ENCODE results near the gene ZNF311. TPM values are rescaled to one million over a fixed set of nuclear protein-coding genes. Genes with fewer than 3 reads are reported as not detected.
"Not testable (repeated sequence)": the region's sequence is repeated elsewhere in the genome, so short reads cannot be mapped to it uniquely, and the experiment has no call there.

The ZNF311 gene
- total RNA-seq, 1 donor: 1.3 TPM

- DNase-seq (ENCODE audit: low read depth): peak; percentile 32
- peak overlapping the region; percentile 55 for H3K4me3 ChIP-seq (ENCODE audit: low read depth, low read length)
- no peak for TF ChIP-seq CTCF (IDR thresholded peaks at IDR 0.05; ENCODE audit: insufficient read depth, low read length)
Observed at GRCh38 chr6:28953585-28954258, 51.4 kb downstream of the ZNF311 start.

- TF ChIP-seq CTCF (IDR thresholded peaks at IDR 0.05; ENCODE audit: insufficient read depth, low read length): no peak
- DNase-seq (ENCODE audit: low read depth): peak; percentile 73
- H3K4me3 ChIP-seq (ENCODE audit: low read depth, low read length): peak overlapping the region; percentile 55
Observed at GRCh38 chr6:28953039-28953584, 52.0 kb downstream of the ZNF311 start.

- DNase-seq (ENCODE audit: low read depth); H3K4me3 ChIP-seq (ENCODE audit: low read depth, low read length): not testable (repeated sequence)
Observed at GRCh38 chr6:28949656-28950195, 55.4 kb downstream of the ZNF311 start.

- no peak overlapping the region for H3K4me3 ChIP-seq (ENCODE audit: low read depth, low read length)
- TF ChIP-seq CTCF (IDR thresholded peaks at IDR 0.05; ENCODE audit: insufficient read depth, low read length): no peak
- no peak for DNase-seq (ENCODE audit: low read depth)
Observed at GRCh38 chr6:28948782-28949486, 56.2 kb downstream of the ZNF311 start.

GRCh38 chr6:28947831-28948270 is 57.3 kb downstream of the ZNF311 start:
- TF ChIP-seq CTCF (IDR thresholded peaks at IDR 0.05; ENCODE audit: insufficient read depth, low read length): no peak
- DNase-seq (ENCODE audit: low read depth): no peak
- no peak overlapping the region for H3K4me3 ChIP-seq (ENCODE audit: low read depth, low read length)

GRCh38 chr6:28947067-28947765 is 57.9 kb downstream of the ZNF311 start:
- no peak overlapping the region for H3K4me3 ChIP-seq (ENCODE audit: low read depth, low read length)
- no peak for TF ChIP-seq CTCF (IDR thresholded peaks at IDR 0.05; ENCODE audit: insufficient read depth, low read length)
- no peak for DNase-seq (ENCODE audit: low read depth)
